ENCODE results near the gene ZNF805. TPM values are rescaled to one million over a fixed set of nuclear protein-coding genes. Genes with fewer than 3 reads are reported as not detected.
"Not testable (repeated sequence)": the region's sequence is repeated elsewhere in the genome, so short reads cannot be mapped to it uniquely, and the experiment has no call there.

Gene ZNF805
- total RNA-seq, 1 experiment from 2014 or later, result 7.8 TPM

GRCh38 chr19:57269515-57270250 is 29.3 kb downstream of the ZNF805 start:
- DNase-seq (ENCODE audit: low spot score), result peak; percentile 40

GRCh38 chr19:57271280-57271679 is 30.8 kb downstream of the ZNF805 start:
- DNase-seq (ENCODE audit: low spot score), result no peak

GRCh38 chr19:57273014-57273413 is 32.6 kb downstream of the ZNF805 start:
- no peak for DNase-seq (ENCODE audit: low spot score)

- no peak for DNase-seq (ENCODE audit: low spot score)
Observed at GRCh38 chr19:57276430-57276829, 36.0 kb downstream of the ZNF805 start.

GRCh38 chr19:57278481-57278880 is 38.0 kb downstream of the ZNF805 start:
- not testable (repeated sequence) for DNase-seq (ENCODE audit: low spot score)

- peak; percentile 98 for DNase-seq (ENCODE audit: low spot score)
Observed at GRCh38 chr19:57279418-57280164, 39.2 kb downstream of the ZNF805 start.

- DNase-seq (ENCODE audit: low spot score), result peak; percentile 98
Observed at GRCh38 chr19:57280165-57280961, 39.9 kb downstream of the ZNF805 start, which contains the start of gene ZNF460. Gene ZNF460, plus strand, starts transcription at chr19:57280485. Its CDS starts 322 bp downstream, at chr19:57280807.

GRCh38 chr19:57280962-57281400 is 40.5 kb downstream of the ZNF805 start:
- no peak for DNase-seq (ENCODE audit: low spot score)

GRCh38 chr19:57282011-57282643 is 41.7 kb downstream of the ZNF805 start:
- no peak for DNase-seq (ENCODE audit: low spot score)

- no peak for DNase-seq (ENCODE audit: low spot score)
Observed at GRCh38 chr19:57288373-57288772, 47.9 kb downstream of the ZNF805 start.

- no peak for DNase-seq (ENCODE audit: low spot score)
Observed at GRCh38 chr19:57290970-57291369, 50.5 kb downstream of the ZNF805 start.

GRCh38 chr19:57292547-57292946 is 52.1 kb downstream of the ZNF805 start:
- no peak for DNase-seq (ENCODE audit: low spot score)

GRCh38 chr19:57293719-57294118 is 53.3 kb downstream of the ZNF805 start:
- DNase-seq (ENCODE audit: low spot score), result no peak

GRCh38 chr19:57302020-57302465 is 61.6 kb downstream of the ZNF805 start:
- peak; percentile 83 for DNase-seq (ENCODE audit: low spot score)

- DNase-seq (ENCODE audit: low spot score), result no peak
Observed at GRCh38 chr19:57302727-57303401, 62.4 kb downstream of the ZNF805 start.

Other genes starting within 250 kb of the ZNF805 start
- not detected in 2 replicates for gene USP29, start 120.6 kb upstream of the ZNF805 start, total RNA-seq (2014; rRNA removed; shearing (Covaris generic))
- not detected in 2 replicates for gene ZIM3, start 95.4 kb upstream of the ZNF805 start, total RNA-seq (2014; rRNA removed; shearing (Covaris generic))
- 0.08 TPM in 1 of 2 replicates, not detected in the other for gene DUXA, start 73.1 kb upstream of the ZNF805 start, total RNA-seq (2014; rRNA removed; shearing (Covaris generic))
- gene ZNF264, start 49.1 kb upstream of the ZNF805 start, total RNA-seq (2014; rRNA removed; shearing (Covaris generic)), result 9.6 and 11.9 TPM in 2 replicates
- gene AURKC, start 9.6 kb upstream of the ZNF805 start, total RNA-seq (2014; rRNA removed; shearing (Covaris generic)), result 1.2 and 1.3 TPM in 2 replicates
- gene ZNF460, start 39.9 kb downstream of the ZNF805 start, total RNA-seq (2014; rRNA removed; shearing (Covaris generic)), result 29.7 and 30.4 TPM in 2 replicates
- 6.9 and 7.7 TPM in 2 replicates for gene ZNF543, start 79.8 kb downstream of the ZNF805 start, total RNA-seq (2014; rRNA removed; shearing (Covaris generic))
- gene ZNF304, start 110.6 kb downstream of the ZNF805 start, total RNA-seq (2014; rRNA removed; shearing (Covaris generic)), result 9.4 and 11.4 TPM in 2 replicates
- gene TRAPPC2B, start 122.9 kb downstream of the ZNF805 start, total RNA-seq (2014; rRNA removed; shearing (Covaris generic)), result 38.7 and 39.0 TPM in 2 replicates
- gene ZNF547, start 122.9 kb downstream of the ZNF805 start, total RNA-seq (2014; rRNA removed; shearing (Covaris generic)), result 1.8 and 3.6 TPM in 2 replicates
- 15.0 and 20.7 TPM in 2 replicates for gene ZNF548, start 149.2 kb downstream of the ZNF805 start, total RNA-seq (2014; rRNA removed; shearing (Covaris generic))
- 3.1 and 4.5 TPM in 2 replicates for gene ZNF17, start 170.5 kb downstream of the ZNF805 start, total RNA-seq (2014; rRNA removed; shearing (Covaris generic))
- 9.8 and 17.1 TPM in 2 replicates for gene ZNF749, start 194.7 kb downstream of the ZNF805 start, total RNA-seq (2014; rRNA removed; shearing (Covaris generic))
- 0.10 and 0.17 TPM in 2 replicates for gene VN1R1, start 216.5 kb downstream of the ZNF805 start, total RNA-seq (2014; rRNA removed; shearing (Covaris generic))
- 17.8 and 24.0 TPM in 2 replicates for gene ZNF772, start 236.9 kb downstream of the ZNF805 start, total RNA-seq (2014; rRNA removed; shearing (Covaris generic))
- gene ZNF419, start 247.1 kb downstream of the ZNF805 start, total RNA-seq (2014; rRNA removed; shearing (Covaris generic)), result 12.4 and 18.0 TPM in 2 replicates